CD4-positive, alpha-beta T cell treated with Interleukin-6 at 100 ng/mL for 8 hours (primary cell): ENCODE measurements around the gene EPS8L2.
"Not testable (repeated sequence)": the region's sequence is repeated elsewhere in the genome, so short reads cannot be mapped to it uniquely, and the experiment has no call there.

Source experiments
- DNase-seq: peaks from one replicate; pipeline ENCODE4 v3.0.0-alpha.2; 2020; ENCODE audit warnings: mixed read lengths, low spot score

EPS8L2 gene

DNA sequence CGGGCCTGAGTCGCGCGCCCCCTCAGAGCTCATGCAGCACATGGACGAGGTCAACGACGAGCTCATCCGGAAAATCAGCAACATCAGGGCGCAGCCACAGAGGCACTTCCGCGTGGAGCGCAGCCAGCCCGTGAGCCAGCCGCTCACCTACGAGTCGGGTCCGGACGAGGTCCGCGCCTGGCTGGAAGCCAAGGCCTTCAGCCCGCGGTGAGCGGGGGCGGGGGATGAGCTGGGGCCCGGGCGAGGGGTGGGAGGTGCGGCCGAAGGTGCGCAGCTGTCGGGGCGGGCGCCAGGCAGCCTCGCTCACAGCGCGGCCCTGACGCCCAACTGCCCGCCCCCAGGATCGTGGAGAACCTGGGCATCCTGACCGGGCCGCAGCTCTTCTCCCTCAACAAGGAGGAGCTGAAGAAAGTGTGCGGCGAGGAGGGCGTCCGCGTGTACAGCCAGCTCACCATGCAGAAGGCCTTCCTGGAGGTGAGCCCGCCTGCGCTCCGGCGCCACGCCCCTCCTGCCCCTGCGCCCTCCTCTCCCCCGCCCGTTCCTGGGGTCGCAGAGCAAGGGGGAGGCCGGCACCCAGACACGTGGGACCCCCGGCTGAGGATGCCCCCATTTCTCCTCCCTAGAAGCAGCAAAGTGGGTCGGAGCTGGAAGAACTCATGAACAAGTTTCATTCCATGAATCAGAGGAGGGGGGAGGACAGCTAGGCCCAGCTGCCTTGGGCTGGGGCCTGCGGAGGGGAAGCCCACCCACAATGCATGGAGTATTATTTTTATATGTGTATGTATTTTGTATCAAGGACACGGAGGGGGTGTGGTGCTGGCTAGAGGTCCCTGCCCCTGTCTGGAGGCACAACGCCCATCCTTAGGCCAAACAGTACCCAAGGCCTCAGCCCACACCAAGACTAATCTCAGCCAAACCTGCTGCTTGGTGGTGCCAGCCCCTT is 20.5 kb downstream of the EPS8L2 start:
- peak; percentile 49 for DNase-seq

DNA sequence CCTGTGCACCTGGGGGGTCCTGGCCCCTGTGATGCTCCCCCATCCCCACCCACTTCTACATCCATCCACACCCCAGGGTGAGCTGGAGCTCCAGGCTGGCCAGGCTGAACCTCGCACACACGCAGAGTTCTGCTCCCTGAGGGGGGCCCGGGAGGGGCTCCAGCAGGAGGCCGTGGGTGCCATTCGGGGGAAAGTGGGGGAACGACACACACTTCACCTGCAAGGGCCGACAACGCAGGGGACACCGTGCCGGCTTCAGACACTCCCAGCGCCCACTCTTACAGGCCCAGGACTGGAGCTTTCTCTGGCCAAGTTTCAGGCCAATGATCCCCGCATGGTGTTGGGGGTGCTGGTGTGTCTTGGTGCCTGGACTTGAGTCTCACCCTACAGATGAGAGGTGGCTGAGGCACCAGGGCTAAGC is 21.3 kb downstream of the EPS8L2 start:
- no peak for DNase-seq

DNA sequence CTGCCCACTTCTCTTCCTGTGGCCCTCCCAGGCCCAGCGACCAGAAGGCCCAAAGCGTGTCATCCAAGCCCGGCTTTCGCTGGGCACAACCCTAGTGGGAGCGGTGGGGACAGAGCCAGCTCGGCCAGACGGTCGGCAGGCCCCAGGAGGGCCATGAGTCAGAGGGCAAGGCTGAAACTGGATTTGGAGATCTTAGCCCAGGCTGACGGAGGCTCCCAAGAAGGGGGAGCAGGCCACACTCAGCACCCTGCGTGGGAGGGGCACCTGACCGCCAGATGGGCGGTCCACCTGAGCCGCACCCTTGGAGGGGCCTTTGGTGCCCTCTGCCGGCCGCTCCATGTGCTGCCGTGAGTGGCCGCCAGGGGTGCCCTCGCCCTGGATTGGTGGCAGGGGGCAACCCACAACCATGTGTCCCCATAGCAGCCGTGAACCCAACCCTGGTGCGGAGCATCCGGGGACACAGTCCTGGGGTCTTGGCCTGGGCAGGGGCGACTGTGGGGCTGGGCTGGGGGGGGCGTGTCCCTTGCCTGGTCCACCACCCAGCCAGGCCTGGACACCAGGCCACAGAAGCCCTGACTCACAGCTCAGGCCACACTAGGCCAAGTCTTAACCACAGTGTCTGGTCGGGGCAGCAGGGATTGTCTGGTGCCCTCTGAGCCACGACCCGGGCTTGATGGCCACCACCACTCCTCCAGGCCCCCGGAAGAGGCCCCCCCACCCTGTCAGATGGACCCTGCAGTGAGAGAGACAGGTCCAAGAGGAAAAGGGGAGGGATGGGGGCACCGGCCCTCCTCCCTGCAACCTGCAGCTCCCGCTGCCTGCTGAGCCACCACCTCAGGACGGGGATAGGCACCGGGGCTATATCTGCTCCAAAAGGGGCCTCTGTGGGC is 22.1 kb downstream of the EPS8L2 start:
- peak; percentile 74 for DNase-seq

GRCh38 chr11:728901-729491 is 23.0 kb downstream of the EPS8L2 start:
- DNase-seq: no peak

- DNase-seq: no peak
Observed at GRCh38 chr11:729492-730074, 23.6 kb downstream of the EPS8L2 start.

- no peak for DNase-seq
Observed at GRCh38 chr11:733072-733471, 27.0 kb downstream of the EPS8L2 start.

GRCh38 chr11:734541-734940 is 28.5 kb downstream of the EPS8L2 start:
- not testable (repeated sequence) for DNase-seq

- no peak for DNase-seq
Observed at GRCh38 chr11:737366-737765, 31.3 kb downstream of the EPS8L2 start.

GRCh38 chr11:737899-738298 is 31.9 kb downstream of the EPS8L2 start:
- DNase-seq: peak; percentile 21

DNA sequence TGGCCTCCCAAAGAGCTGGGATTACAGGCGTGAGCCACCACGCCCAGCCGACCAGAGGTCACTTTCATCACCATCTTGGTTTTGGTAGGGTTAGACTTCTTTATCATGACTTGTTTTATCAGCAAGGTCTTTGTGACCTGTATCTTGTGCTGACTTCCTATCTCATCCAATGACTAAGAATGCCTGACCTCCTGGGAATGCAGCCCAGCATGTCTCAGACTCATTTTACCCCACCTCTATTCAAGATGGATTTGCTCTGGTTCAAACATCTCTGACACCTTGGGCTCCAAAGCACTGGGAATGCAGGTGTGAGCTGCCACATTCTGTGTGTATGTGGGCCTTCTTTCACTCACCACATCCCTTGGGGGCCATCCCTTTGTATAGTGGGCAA is 36.1 kb downstream of the EPS8L2 start:
- no peak for DNase-seq

DNA sequence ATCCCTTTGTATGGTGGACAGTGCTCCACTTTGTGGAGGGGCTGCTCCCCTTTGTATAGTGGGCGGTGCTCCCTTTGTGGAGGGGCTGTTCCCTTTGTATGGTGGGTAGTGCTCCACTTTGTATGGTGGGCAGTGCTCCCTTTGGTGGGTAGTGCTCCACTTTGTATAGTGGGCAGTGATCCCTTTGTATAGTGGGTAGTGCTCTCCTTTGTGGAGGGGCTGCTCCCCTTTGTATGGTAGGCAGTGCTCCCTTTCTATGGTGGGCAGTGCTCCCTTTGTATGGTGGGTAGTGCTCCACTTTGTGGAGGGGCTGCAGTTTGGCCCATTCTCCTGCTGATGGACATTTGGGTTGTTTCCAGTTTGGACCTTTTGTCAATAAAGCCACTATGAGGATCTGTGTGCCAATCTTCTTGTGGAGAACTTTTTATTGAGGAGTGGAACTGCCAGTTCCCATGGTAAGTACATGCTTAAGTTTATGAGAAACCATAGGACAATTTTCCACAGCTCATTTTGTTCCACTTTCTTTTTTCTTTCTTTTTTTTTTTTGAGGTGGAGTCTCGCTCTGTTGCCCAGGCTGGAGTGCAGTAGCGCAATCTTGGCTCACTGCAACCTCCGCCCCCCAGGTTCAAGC is 36.7 kb downstream of the EPS8L2 start:
- DNase-seq: no peak

GRCh38 chr11:745428-745827 is 39.4 kb downstream of the EPS8L2 start:
- no peak for DNase-seq

- DNase-seq: peak; percentile 20
Observed at GRCh38 chr11:746289-747157, 40.5 kb downstream of the EPS8L2 start.

DNA sequence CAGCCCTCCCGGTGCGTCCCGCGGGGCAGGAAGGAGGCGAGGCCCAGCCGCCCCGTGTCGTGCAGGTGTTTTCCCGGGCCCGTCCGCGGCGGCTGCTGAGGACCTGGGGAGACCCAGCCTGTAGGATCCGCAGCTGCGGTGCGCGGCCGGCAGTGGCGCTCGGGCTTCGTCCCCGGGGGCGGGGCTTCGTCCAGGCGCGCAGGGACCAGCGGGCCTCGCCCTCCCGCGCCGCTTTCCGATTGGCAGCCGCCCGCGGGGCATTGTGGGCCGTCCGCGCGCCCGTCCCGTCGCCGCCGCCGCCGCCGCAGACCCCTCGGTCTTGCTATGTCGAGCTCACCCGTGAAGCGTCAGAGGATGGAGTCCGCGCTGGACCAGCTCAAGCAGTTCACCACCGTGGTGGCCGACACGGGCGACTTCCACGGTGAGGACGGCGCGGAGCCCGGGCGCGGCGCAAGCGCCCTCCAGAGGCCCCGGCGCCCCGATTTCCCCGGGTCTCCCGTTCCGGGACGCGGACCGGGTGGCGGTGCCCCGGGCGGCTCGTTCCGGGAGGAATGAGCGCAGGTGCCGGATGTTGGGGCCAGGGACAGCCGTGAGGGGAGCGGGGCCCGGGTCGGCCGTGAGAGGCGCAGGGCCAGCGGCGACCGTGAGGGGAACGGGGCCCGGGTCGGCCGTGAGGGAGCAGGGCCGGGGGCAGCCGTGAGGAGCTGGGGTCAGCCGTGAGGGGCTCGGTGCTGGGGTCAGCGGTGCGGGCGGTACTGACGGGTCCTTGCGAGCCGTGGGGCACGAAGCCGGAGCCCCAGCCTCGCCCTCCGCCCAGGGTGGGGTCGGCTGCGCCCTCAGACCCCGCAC is 41.4 kb downstream of the EPS8L2 start, which contains the start of gene TALDO1:
Gene TALDO1 (plus strand): TSS at position 307 of the 849 bp plus-strand sequence. CDS start 18 bp downstream, at position 325.
- peak; percentile 79 for DNase-seq

- DNase-seq: no peak
Observed at GRCh38 chr11:748007-748359, 42.0 kb downstream of the EPS8L2 start.

- no peak for DNase-seq
Observed at GRCh38 chr11:749731-750130, 43.7 kb downstream of the EPS8L2 start.

- DNase-seq: no peak
Observed at GRCh38 chr11:760236-760635, 54.2 kb downstream of the EPS8L2 start.

GRCh38 chr11:761526-762108 is 55.6 kb downstream of the EPS8L2 start:
- no peak for DNase-seq

- DNase-seq: no peak
Observed at GRCh38 chr11:762421-763072, 56.5 kb downstream of the EPS8L2 start.
